Left ventricle myocardium inferior (tissue), 1 donor: ENCODE data around the gene RPH3AL. TPM values are rescaled to one million over a fixed set of nuclear protein-coding genes. Genes with fewer than 3 reads are reported as not detected.

Experiments used
- DNase-seq: peaks from one replicate; pipeline ENCODE4 v3.0.0-alpha.2; 2020
- H3K27ac ChIP-seq: fragments of 200-600 bp; replicated peaks from 2 replicates; pipeline ENCODE4 v1.8.0; 2021
- H3K27me3 ChIP-seq: fragments of 200-600 bp; 2 replicates; pipeline ENCODE4 v1.8.0; 2021; ENCODE audit warnings: low read depth
- H3K36me3 ChIP-seq: fragments of 200-600 bp; 2 replicates; pipeline ENCODE4 v1.8.0; 2021
- H3K4me1 ChIP-seq: fragments of 200-600 bp; 2 replicates; pipeline ENCODE4 v1.8.0; 2021
- H3K4me3 ChIP-seq: fragments of 200-600 bp; 2 replicates; pipeline ENCODE4 v1.8.0; 2021; ENCODE audit warnings: mild to moderate bottlenecking, moderate library complexity
- H3K9me3 ChIP-seq: fragments of 200-600 bp; replicated peaks from 2 replicates; pipeline ENCODE4 v1.8.0; 2021
- intact Hi-C: fragments of 100-400 bp; cut with micrococcal nuclease; formaldehyde crosslinking; loops from one replicate; pipeline ENCODE4 v1.11.0; 2022
- total RNA-seq: library from RNA; stranded (reverse); fragmentation: NEBNext Ultra II Directional; extraction: Animal tissue kit (Norgen Biotek cat#: 25700); gene quantifications from one replicate; pipeline ENCODE4 v1.2.1, GENCODE V29; 2021
- TF ChIP-seq, protein P1 (sequence below): fragments of 200-600 bp; IDR thresholded peaks from 2 replicates; pipeline ENCODE4 v1.8.0; 2021; ENCODE audit warnings: antibody characterized with exemption, mild to moderate bottlenecking, borderline replicate concordance
- donor health status: DM: no; HTN: yes; CAD: no; lungs with severe emphysema.

Gene RPH3AL
- total RNA-seq, 1 donor from 2014 or later, result 4.0 TPM

- intact Hi-C loops, result no loop called here
- H3K4me3 ChIP-seq, result no peak overlapping the region
- DNase-seq, result peak; percentile 37
These were observed 188.0 kb downstream of the RPH3AL start for GRCh38 chr17:164303-165235.

DNA sequence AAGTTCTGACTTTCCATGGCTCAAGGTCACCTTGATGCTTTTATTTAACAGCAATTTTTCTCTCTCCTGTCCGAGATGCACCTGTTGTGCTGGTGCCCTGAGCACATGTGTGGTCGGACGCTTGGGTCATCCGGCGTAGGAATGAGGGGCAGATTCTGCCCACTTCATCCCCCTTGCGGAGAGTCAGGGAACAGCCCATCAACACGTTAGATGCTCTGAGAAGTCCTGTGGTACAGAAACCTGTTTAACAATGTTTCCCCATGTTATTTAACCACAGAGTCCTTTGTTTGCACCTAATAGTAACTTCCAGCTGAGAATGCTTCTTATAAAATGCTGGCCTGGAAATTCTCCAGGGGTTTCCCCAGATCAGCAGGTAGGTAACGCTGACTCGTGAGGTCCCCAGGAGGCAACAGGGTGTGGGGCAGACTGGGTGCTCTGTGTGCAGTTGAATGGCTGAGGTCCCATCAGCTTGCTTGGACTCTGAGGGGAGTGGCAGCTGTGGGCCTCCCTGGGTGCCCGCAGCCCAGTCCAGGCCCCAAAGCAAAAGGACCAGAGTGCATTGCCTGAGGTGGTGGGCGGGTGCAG lies 189.0 kb downstream of the RPH3AL start:
- no peaks in the 10 kb centered on the region for H3K9me3 ChIP-seq
- no peak for DNase-seq
- peaks cover 3% of the 10 kb centered on the region for H3K4me1 ChIP-seq
- TF ChIP-seq, protein P1, sequence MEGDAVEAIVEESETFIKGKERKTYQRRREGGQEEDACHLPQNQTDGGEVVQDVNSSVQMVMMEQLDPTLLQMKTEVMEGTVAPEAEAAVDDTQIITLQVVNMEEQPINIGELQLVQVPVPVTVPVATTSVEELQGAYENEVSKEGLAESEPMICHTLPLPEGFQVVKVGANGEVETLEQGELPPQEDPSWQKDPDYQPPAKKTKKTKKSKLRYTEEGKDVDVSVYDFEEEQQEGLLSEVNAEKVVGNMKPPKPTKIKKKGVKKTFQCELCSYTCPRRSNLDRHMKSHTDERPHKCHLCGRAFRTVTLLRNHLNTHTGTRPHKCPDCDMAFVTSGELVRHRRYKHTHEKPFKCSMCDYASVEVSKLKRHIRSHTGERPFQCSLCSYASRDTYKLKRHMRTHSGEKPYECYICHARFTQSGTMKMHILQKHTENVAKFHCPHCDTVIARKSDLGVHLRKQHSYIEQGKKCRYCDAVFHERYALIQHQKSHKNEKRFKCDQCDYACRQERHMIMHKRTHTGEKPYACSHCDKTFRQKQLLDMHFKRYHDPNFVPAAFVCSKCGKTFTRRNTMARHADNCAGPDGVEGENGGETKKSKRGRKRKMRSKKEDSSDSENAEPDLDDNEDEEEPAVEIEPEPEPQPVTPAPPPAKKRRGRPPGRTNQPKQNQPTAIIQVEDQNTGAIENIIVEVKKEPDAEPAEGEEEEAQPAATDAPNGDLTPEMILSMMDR, result no peak
- H3K27ac ChIP-seq, result no peak overlapping the region
- no peaks in the 10 kb centered on the region for H3K27me3 ChIP-seq
- no peak overlapping the region for H3K4me3 ChIP-seq
- no peaks in the 10 kb centered on the region for H3K36me3 ChIP-seq
- intact Hi-C loops, result no loop called here

More at GRCh38 chr17:164303-165235, 188.0 kb downstream of the RPH3AL start:
- Histone ChIP-seq H3K36me3 (no peaks in the 10 kb centered on the region), H3K27ac (no peak overlapping the region), H3K4me1 (peaks cover 3% of the 10 kb centered on the region), H3K9me3 (no peaks in the 10 kb centered on the region), H3K27me3 (no peaks in the 10 kb centered on the region)
- TF ChIP-seq, protein P1, result peak; percentile 72

DNA sequence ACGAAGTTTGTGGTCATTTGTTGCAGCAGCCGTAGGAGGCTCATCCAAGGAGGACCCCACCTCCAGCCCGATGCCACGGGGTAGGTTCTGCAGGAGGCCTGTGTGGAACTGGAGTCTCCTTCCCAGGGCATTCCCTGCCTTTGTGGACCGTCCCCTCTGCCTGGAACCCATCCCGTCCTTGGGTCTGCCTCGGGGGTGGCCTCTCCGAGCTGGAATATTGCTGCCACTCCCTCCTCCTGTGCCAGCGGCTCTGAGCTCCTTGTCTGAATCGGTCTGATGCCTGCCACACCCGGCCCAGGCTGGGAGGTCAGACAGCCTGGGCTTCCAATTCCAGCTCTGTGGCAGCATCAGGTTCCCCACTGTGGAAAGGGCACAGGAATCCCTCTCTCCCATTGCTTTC lies 189.9 kb downstream of the RPH3AL start:
- Histone ChIP-seq H3K9me3 (no peaks in the 10 kb centered on the region), H3K4me3 (no peak overlapping the region), H3K27me3 (no peaks in the 10 kb centered on the region), H3K27ac (no peak overlapping the region), H3K4me1 (peaks cover 3% of the 10 kb centered on the region), H3K36me3 (no peaks in the 10 kb centered on the region)
- TF ChIP-seq, protein P1, result no peak
- DNase-seq, result no peak
- intact Hi-C loops, result no loop called here

Other genes with a start within 250 kb of the RPH3AL start
- not detected for gene SCGB1C2, start 215.2 kb downstream of the RPH3AL start, total RNA-seq
- 2.7 TPM for gene DOC2B, start 171.2 kb downstream of the RPH3AL start, total RNA-seq
- gene RFLNB, start 93.1 kb upstream of the RPH3AL start, total RNA-seq, result 13.0 TPM